Lung microvascular endothelial cell (primary cell): ENCODE results near the gene VEGFA. TPM values are rescaled to one million over a fixed set of nuclear protein-coding genes. Genes with fewer than 3 reads are reported as not detected.

Source experiments
- total RNA-seq: library from RNA; depleted of rRNA; stranded (reverse); fragments of >200 nt; gene quantifications from 2 replicates; pipeline ENCODE4 v1.2.1, GENCODE V29; 2014

VEGFA gene
- total RNA-seq, 1 donor from 2014 or later, result 12.1 TPM

Other genes starting within 250 kb of the VEGFA start
- 16.6 and 23.4 TPM in 2 replicates for gene XPO5, start 194.2 kb upstream of the VEGFA start, total RNA-seq
- 8.1 and 12.6 TPM in 2 replicates for gene POLH, start 194.0 kb upstream of the VEGFA start, total RNA-seq
- 25.7 and 32.3 TPM in 2 replicates for gene GTPBP2, start 140.9 kb upstream of the VEGFA start, total RNA-seq
- gene MAD2L1BP, start 134.4 kb upstream of the VEGFA start, total RNA-seq, result 18.1 and 20.8 TPM in 2 replicates
- 0.20 and 0.22 TPM in 2 replicates for gene RSPH9, start 125.2 kb upstream of the VEGFA start, total RNA-seq
- 38.1 and 40.8 TPM in 2 replicates for gene MRPS18A, start 82.4 kb upstream of the VEGFA start, total RNA-seq